WERI-Rb-1 (cell line): ENCODE data around the gene NPHP1.
"Not testable (repeated sequence)": the region's sequence is repeated elsewhere in the genome, so short reads cannot be mapped to it uniquely, and the experiment has no call there.

Experiments
- DNase-seq: peaks from one replicate; pipeline ENCODE4 v3.0.0-alpha.2; 2020
- H3K27ac ChIP-seq: fragments of 250-450 bp; sonication (Bioruptor Pico); 2 replicates; pipeline ENCODE4 v1.5.1; 2020; ENCODE audit warnings: mild to moderate bottlenecking, moderate library complexity
- H3K27me3 ChIP-seq: fragments of 250-450 bp; sonication (Bioruptor Pico); 2 replicates; pipeline ENCODE4 v1.5.1; 2021; ENCODE audit warnings: mild to moderate bottlenecking, low read depth, moderate library complexity; ENCODE audit not compliant: insufficient read depth, severe bottlenecking
- H3K36me3 ChIP-seq: fragments of 250-450 bp; sonication (Bioruptor Pico); 2 replicates; pipeline ENCODE4 v1.5.1; 2020; ENCODE audit warnings: mild to moderate bottlenecking, moderate library complexity
- H3K4me3 ChIP-seq: 2 replicates; pipeline ENCODE4 v1.5.1; 2011; ENCODE audit warnings: low read depth, mild to moderate bottlenecking, control low read depth, low read length
- H3K9me3 ChIP-seq: fragments of 250-450 bp; sonication (Bioruptor Pico); 2 replicates; pipeline ENCODE4 v1.5.1; 2021; ENCODE audit warnings: mild to moderate bottlenecking, moderate library complexity; ENCODE audit not compliant: severe bottlenecking
- TF ChIP-seq, protein P1 (sequence below): IDR thresholded peaks from 2 replicates; pipeline ENCODE4 v1.5.1; 2011; ENCODE audit warnings: low read depth, mild to moderate bottlenecking, control low read depth, inconsistent platforms, low read length

The NPHP1 gene

DNA sequence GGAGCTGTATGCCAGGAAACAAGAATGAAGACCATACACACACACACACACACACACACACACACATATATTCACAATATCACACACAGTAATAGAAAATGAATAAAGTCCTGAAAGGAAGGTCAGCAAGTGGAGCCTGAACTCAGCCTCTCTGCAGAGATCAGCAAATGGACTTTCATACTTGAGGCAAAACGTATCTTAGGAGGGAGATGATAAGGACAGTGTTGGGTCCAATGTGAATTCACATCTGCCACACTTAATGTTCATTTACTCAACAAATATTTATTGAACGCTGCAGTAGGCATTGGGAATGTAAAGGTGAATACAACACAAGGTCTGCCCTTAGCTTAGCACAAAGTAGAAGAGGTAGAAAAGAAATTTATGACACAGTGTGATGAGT is 10.3 kb upstream of the NPHP1 start:
- peaks cover 3% of the 10 kb centered on the region for H3K9me3 ChIP-seq
- H3K4me3 ChIP-seq, result no peak overlapping the region
- H3K36me3 ChIP-seq, result no peaks in the 10 kb centered on the region; the same call in 1 of the 2 replicates
- TF ChIP-seq, protein P1, sequence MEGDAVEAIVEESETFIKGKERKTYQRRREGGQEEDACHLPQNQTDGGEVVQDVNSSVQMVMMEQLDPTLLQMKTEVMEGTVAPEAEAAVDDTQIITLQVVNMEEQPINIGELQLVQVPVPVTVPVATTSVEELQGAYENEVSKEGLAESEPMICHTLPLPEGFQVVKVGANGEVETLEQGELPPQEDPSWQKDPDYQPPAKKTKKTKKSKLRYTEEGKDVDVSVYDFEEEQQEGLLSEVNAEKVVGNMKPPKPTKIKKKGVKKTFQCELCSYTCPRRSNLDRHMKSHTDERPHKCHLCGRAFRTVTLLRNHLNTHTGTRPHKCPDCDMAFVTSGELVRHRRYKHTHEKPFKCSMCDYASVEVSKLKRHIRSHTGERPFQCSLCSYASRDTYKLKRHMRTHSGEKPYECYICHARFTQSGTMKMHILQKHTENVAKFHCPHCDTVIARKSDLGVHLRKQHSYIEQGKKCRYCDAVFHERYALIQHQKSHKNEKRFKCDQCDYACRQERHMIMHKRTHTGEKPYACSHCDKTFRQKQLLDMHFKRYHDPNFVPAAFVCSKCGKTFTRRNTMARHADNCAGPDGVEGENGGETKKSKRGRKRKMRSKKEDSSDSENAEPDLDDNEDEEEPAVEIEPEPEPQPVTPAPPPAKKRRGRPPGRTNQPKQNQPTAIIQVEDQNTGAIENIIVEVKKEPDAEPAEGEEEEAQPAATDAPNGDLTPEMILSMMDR, result no peak
- no peak overlapping the region for H3K27ac ChIP-seq
- no peak for DNase-seq
- peaks cover 58% of the 10 kb centered on the region for H3K27me3 ChIP-seq

DNA sequence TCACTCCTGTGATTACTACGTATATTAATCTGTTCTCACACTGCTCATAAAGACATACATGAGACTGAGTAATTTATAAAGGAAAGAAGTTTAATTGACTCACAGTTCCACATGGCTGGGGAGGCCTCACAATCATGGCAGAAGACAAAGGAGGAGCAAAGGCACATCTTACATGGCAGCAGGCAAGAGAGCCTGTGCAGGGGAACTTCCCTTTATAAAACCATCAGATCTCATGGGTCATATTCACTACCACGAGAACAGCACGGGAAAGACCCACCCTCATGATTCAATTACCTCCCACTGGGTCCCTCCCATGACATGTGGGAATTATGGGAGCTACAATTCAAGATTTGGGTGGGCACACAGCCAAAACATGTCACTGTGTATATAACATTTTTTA is 8.7 kb upstream of the NPHP1 start:
- peaks cover 45% of the 10 kb centered on the region for H3K27me3 ChIP-seq
- not testable (repeated sequence) for H3K9me3 ChIP-seq, DNase-seq, H3K36me3 ChIP-seq, H3K4me3 ChIP-seq, H3K27ac ChIP-seq

DNA sequence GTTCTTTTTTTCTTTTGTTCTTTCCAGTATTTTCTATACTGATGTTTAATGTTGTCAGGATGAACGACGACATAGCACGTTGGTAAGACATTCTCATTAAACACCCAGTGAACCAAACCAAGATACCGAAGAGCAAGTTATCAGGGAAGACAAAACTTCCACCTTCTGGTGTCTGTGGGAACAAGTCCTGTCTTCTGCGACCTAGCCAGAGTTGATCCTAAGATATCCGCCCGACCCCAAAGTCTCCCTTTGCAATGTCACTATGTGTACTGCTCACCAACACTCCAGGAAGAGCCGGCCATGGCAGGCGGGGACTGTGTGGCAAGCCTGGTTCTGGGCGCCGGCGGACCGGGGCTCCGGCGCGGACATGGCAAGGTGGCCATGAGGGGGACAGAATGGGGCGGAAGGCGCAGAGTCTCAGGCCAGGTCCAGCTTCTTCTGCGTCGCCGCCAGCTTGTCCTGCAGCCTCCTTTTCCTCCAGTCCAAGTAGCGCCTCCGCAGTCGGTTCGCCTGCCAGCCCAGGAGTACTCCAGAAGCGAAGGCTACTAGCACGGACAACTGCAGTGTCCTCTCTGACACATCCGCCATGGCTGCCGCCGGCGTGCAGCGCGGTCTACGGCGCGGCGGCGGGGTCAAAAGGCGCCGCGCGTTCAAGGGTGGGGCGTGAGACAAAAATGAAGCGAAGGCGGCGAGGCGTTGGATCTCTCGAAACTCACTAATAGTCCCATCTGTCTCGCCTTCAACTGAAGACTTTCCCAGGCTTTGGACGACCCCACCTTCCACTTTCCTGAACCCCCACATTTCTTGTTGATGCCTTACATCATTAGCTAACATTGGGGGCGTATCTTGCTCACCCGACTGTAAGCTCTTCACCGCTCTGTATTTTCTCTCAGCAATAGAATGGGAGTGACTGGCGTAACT is 7.4 kb upstream of the NPHP1 start, which contains the start of gene MTLN:
Gene MTLN, minus strand, starts transcription at position 610 of the 921 bp plus-strand sequence. Its CDS starts 22 bp downstream, at position 588.
- peak; percentile 40 for DNase-seq
- Histone ChIP-seq H3K9me3 (peaks cover 3% of the 10 kb centered on the region), H3K27ac (peak within 1 kb of the TSS; percentile 45; the same call in 1 of the 2 replicates), H3K4me3 (peak within 1 kb of the TSS; percentile 82), H3K27me3 (peaks cover 37% of the 10 kb centered on the region), H3K36me3 (no peaks in the 10 kb centered on the region; the same call in 1 of the 2 replicates)
- TF ChIP-seq, protein P1, result no peak

DNA sequence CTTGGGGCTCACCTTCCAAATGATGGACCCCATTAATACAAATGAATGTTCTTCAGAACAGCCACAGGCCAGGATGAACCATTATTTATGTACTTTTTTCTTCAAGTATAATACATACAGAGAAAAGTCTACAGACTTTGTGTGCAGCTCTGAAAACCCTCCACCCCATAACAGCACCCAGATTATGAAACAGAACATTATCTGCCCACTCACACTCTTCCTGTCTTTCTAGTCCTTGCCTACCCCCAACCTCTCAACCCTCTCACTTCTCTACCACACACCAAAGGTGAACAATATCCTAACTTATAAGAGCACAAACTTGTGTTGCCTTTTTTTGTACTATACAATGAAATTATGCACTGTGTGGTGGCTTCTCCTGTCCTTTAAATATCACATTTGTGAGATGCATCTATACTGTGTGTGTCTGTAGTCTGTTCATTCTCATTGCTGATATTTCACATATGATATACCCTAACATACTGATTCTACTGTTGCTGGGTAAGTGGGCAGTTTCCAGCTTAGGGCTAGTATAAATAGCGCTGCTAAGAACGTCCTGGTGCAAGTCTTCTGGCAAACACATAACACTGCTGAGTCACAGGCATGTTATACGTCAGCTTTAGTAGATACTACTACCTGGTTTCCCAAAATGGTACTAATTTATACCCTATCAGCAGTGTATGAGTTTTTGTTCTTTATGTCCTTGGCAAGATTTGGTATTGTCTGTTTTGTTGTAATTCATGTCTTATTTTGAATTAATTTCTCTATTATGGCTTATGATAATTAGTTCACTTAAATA is 1.0 kb upstream of the NPHP1 start:
- Histone ChIP-seq H3K9me3 (no peaks in the 10 kb centered on the region), H3K4me3 (no peak overlapping the region), H3K27me3 (peaks cover 2% of the 10 kb centered on the region), H3K27ac (no peak overlapping the region), H3K36me3 (no peaks in the 10 kb centered on the region; the same call in 1 of the 2 replicates)
- TF ChIP-seq, protein P1, result no peak
- DNase-seq, result no peak

DNA sequence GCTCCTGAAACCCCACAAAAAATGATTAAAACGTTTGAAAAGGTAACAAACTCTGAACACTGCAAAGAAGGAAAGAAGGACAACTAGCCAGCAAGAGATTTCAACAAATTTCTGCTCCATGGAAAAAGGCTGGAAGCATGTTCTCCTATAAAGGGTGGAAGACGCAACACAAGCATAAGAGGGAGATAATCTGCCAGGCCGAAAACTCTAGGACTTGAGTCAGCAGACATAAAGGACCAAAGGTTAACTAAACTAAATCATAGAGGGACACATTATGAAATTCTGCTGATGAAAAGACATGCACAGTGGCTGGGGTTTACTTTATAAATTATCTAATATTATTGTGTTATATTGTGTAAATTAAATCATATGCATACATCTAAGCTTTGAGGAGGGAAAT is 6.8 kb downstream of the NPHP1 start:
- no peak overlapping the region for H3K27ac ChIP-seq
- H3K9me3 ChIP-seq, result no peaks in the 10 kb centered on the region
- no peak overlapping the region for H3K4me3 ChIP-seq
- no peak for DNase-seq
- TF ChIP-seq, protein P1, result no peak
- H3K36me3 ChIP-seq, result no peaks in the 10 kb centered on the region
- no peaks in the 10 kb centered on the region for H3K27me3 ChIP-seq

DNA sequence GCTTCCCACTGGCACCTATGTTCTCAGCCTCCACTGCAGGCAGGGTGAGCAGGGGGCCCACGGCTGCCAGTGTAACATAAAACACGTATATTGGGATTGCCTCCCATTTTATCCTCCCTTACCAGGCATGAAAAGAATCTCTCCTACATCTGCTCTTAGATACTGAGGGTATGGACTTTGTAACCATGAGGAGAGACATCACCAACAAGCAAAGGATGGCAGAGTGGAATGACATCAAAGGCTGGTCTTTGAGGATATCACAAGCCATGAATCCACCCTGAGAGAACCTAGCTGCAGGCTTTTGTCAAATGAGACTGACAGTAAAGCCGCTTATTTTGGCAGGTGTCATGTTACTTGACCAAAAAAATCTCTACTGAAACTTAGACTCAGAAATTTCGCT is 7.4 kb downstream of the NPHP1 start:
- DNase-seq, result no peak
- no peaks in the 10 kb centered on the region for H3K36me3 ChIP-seq

DNA sequence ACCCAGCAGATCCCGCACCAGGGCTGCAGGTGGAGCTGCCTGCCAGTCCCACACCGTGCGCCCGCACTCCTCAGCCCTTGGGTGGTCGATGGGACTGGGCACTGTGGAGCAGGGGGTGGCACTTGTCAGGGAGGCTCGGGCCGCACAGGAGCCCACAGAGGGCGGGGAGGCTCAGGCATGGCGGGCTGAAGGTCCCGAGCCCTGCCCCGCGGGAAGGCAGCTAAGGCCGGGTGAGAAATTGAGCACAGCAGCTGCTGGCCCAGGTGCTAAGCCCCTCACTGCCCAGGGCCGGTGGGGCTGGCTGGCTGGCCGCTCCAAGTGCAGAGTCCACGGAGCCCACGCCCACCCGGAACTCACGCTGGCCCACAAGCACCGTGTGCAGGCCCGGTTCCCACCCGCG is 14.6 kb downstream of the NPHP1 start:
- not testable (repeated sequence) for H3K36me3 ChIP-seq, H3K9me3 ChIP-seq, H3K4me3 ChIP-seq, H3K27me3 ChIP-seq, H3K27ac ChIP-seq, DNase-seq

More for the DNA sequence above, 7.4 kb downstream of the NPHP1 start:
- TF ChIP-seq, protein P1, result no peak
- Histone ChIP-seq H3K27me3 (no peaks in the 10 kb centered on the region), H3K4me3 (no peak overlapping the region), H3K27ac (no peak overlapping the region), H3K9me3 (no peaks in the 10 kb centered on the region)
